Gastrocnemius medialis (tissue), 4 donors: ENCODE data around the gene PDE1C. TPM values are rescaled to one million over a fixed set of nuclear protein-coding genes. Genes with fewer than 3 reads are reported as not detected.

Experiments
- ATAC-seq, 2 donors: fragments of 150-250 bp; one replicate each; pipeline ENCODE4 v1.9.1; 2016
- DNase-seq, 2 donors: peaks; one replicate each; pipeline ENCODE4 v3.0.0-alpha.2; 2019
- H3K27ac ChIP-seq, 4 donors: fragments of 200-600 bp; sonication (generic); 1 replicate in 1 of 4; 2 replicates in 3 of 4; pipeline ENCODE4 v1.5.1; 2016 to 2018; ENCODE audit warnings: mild to moderate bottlenecking in 2 of 4, moderate library complexity in 1 of 4
- H3K27me3 ChIP-seq, 3 donors: fragments of 200-600 bp; sonication (generic) in 2 of 3; 1 replicate in 1 of 3; 2 replicates in 2 of 3; pipeline versions ENCODE4 v1.5.1 to v1.6.0; 2016 to 2019; ENCODE audit warnings: mild to moderate bottlenecking in 1 of 3, moderate library complexity in 1 of 3
- H3K36me3 ChIP-seq, 2 donors: fragments of 200-600 bp; sonication (generic) in 1 of 2; one replicate each; pipeline ENCODE4 v1.5.1; 2017 to 2018
- H3K4me1 ChIP-seq, 2 donors: fragments of 200-600 bp; sonication (generic) in 1 of 2; one replicate each; pipeline ENCODE4 v1.5.1; 2016 to 2017; ENCODE audit warnings: mild to moderate bottlenecking in 2 of 2
- H3K4me3 ChIP-seq, 4 donors: fragments of 200-600 bp; sonication (generic) in 3 of 4; 1 replicate in 1 of 4; 2 replicates in 3 of 4; pipeline ENCODE4 v1.5.1; 2016 to 2019; ENCODE audit warnings: mild to moderate bottlenecking in 2 of 4
- H3K9me3 ChIP-seq, 3 donors: fragments of 200-600 bp; sonication (generic) in 2 of 3; 1 replicate in 1 of 3; 2 replicates in 2 of 3; pipeline ENCODE4 v1.5.1; 2016 to 2019
- CTCF ChIP-seq, 5 experiments: fragments of 450-650 bp in 3 of 5; fragments of 200-600 bp in 2 of 5; sonication (generic) in 2 of 5; IDR thresholded peaks in 4 of 5; conservative IDR thresholded peaks in 1 of 5; 1 replicate in 4 of 5; 2 replicates in 1 of 5; pipeline ENCODE4 v1.5.1; 2016 to 2019; ENCODE audit warnings: antibody characterized with exemption in 5 of 5, mild to moderate bottlenecking in 3 of 5, moderate library complexity in 3 of 5
- POLR2A ChIP-seq, 2 donors: fragments of 450-650 bp; IDR thresholded peaks; one replicate each; pipeline ENCODE4 v1.6.1; 2017; ENCODE audit warnings: antibody characterized with exemption in 2 of 2, mild to moderate bottlenecking in 2 of 2, moderate library complexity in 2 of 2
- in situ Hi-C, 4 donors: fragments of 200-750 bp; cut with MboI; loops; one replicate each; pipeline versions ENCODE4 v1.15.0 to v1.8.0; 2017; ENCODE audit warnings: low sequenced_read_pairs in 4 of 4
- intact Hi-C: fragments of 100-400 bp; cut with DNase I; formaldehyde crosslinking; loops from one replicate; pipeline ENCODE4 v1.15.1; 2023; ENCODE audit warnings: low total_unique reads
- total RNA-seq, 4 donors: library from RNA; depleted of rRNA; stranded (reverse); fragments of >200 nt; gene quantifications; one replicate each; pipeline versions ENCODE4 v1.1.0 to v1.2.3, GENCODE V29; 2016

PDE1C gene
- total RNA-seq, 4 donors from 2014 or later: 0.46 to 1.2 (median 0.67) TPM

GRCh38 chr7:31882187-31882586 lies 188.0 kb downstream of the PDE1C start:
- Histone ChIP-seq H3K4me3 (no peak overlapping the region), H3K27me3 (no peaks in the 10 kb centered on the region), H3K4me1 (peaks cover 6 to 17% of the 10 kb centered on the region in 2 donors), H3K36me3 (no peaks in the 10 kb centered on the region), H3K9me3 (no peaks in the 10 kb centered on the region), H3K27ac (peak overlapping the region in 1 of 4 donors; percentile 2)
- in situ Hi-C loops (no loop called here), intact Hi-C loops (loop anchor here (5.0 to 10.0 kb wide), 2 partner anchors 193 to 280 kb away; partner anchors contain the start of gene PDE1C)
- ATAC-seq (peak; percentile 52 to 73), DNase-seq (peak; percentile 13 to 46)
- TF ChIP-seq CTCF (IDR thresholded peaks at IDR 0.05 in 4 of 5, conservative IDR thresholded peaks at IDR 0.05 in 1 of 5) (no peak), POLR2A (IDR thresholded peaks at IDR 0.05) (no peak)

GRCh38 chr7:31878875-31879274 lies 191.3 kb downstream of the PDE1C start:
- H3K36me3 ChIP-seq: no peaks in the 10 kb centered on the region
- TF ChIP-seq CTCF (IDR thresholded peaks at IDR 0.05 in 4 of 5, conservative IDR thresholded peaks at IDR 0.05 in 1 of 5) (no peak), POLR2A (IDR thresholded peaks at IDR 0.05) (no peak)
- in situ Hi-C loops (no loop called here), intact Hi-C loops (no loop called here)
- H3K9me3 ChIP-seq: no peaks in the 10 kb centered on the region
- H3K4me3 ChIP-seq: no peak overlapping the region
- H3K27me3 ChIP-seq: no peaks in the 10 kb centered on the region
- H3K4me1 ChIP-seq: peaks cover 5 to 21% of the 10 kb centered on the region in 2 donors
- ATAC-seq (no peak), DNase-seq (no peak)
- no peak overlapping the region for H3K27ac ChIP-seq

- in situ Hi-C loops (no loop called here), intact Hi-C loops (no loop called here)
- Histone ChIP-seq H3K27me3 (no peaks in the 10 kb centered on the region), H3K9me3 (no peaks in the 10 kb centered on the region), H3K4me1 (peaks cover 0 to 4% of the 10 kb centered on the region in 2 donors), H3K36me3 (no peaks in the 10 kb centered on the region), H3K27ac (peak overlapping the region in 1 of 4 donors; percentile 31), H3K4me3 (no peak overlapping the region)
- ATAC-seq (no peak), DNase-seq (no peak)
- TF ChIP-seq CTCF (IDR thresholded peaks at IDR 0.05 in 4 of 5, conservative IDR thresholded peaks at IDR 0.05 in 1 of 5): no peak
- no peak for TF ChIP-seq POLR2A (IDR thresholded peaks at IDR 0.05)
Measured at GRCh38 chr7:31875424-31875823, 194.8 kb downstream of the PDE1C start.

- H3K9me3 ChIP-seq: no peaks in the 10 kb centered on the region
- H3K27ac ChIP-seq: peak overlapping the region in 1 of 4 donors; percentile 31
- no peak for DNase-seq
- TF ChIP-seq POLR2A (IDR thresholded peaks at IDR 0.05) (no peak), CTCF (IDR thresholded peaks at IDR 0.05 in 4 of 5, conservative IDR thresholded peaks at IDR 0.05 in 1 of 5) (no peak)
- no peak overlapping the region for H3K4me3 ChIP-seq
- H3K4me1 ChIP-seq: peaks cover 0 to 4% of the 10 kb centered on the region in 2 donors
- H3K36me3 ChIP-seq: no peaks in the 10 kb centered on the region
- intact Hi-C loops: no loop called here
- H3K27me3 ChIP-seq: no peaks in the 10 kb centered on the region
- in situ Hi-C loops: no loop called here
- ATAC-seq: no peak
Measured at GRCh38 chr7:31874631-31875386, 195.4 kb downstream of the PDE1C start.
